DND-41 (cell line): Measurements from ENCODE around the gene GALNT18.

Experiments used
- ATAC-seq: fragments of 200-7000 bp; cut with Tn5 transposase; 3 replicates; pipeline ENCODE4 v1.9.1; 2021; ENCODE audit warnings: low read depth; ENCODE audit not compliant: insufficient read depth
- DNase-seq: peaks from one replicate; pipeline ENCODE4 v3.0.0-alpha.2; 2020
- H2AFZ ChIP-seq: 2 replicates; pipeline ENCODE4 v1.6.0; 2012; ENCODE audit warnings: low read depth, low read length
- H3K27ac ChIP-seq: 2 replicates; pipeline ENCODE4 v1.5.1; 2012; ENCODE audit warnings: low read length, inconsistent platforms
- H3K27me3 ChIP-seq: fragments of 200-600 bp; sonication (generic); 2 replicates; pipeline ENCODE4 v1.6.0; 2012; ENCODE audit warnings: low read length, mild to moderate bottlenecking, inconsistent platforms; ENCODE audit not compliant: insufficient read depth, poor library complexity
- H3K36me3 ChIP-seq: 2 replicates; pipeline ENCODE4 v1.5.1; 2012; ENCODE audit warnings: low read length, inconsistent platforms; ENCODE audit not compliant: insufficient read depth
- H3K4me1 ChIP-seq: 2 replicates; pipeline ENCODE4 v1.5.1; 2012; ENCODE audit warnings: mild to moderate bottlenecking, low read length; ENCODE audit not compliant: insufficient read depth
- H3K4me2 ChIP-seq: 2 replicates; pipeline ENCODE4 v1.6.0; 2012; ENCODE audit warnings: mild to moderate bottlenecking, moderate library complexity, low read length, inconsistent platforms; ENCODE audit not compliant: insufficient read depth
- H3K4me3 ChIP-seq, 2 experiments: fragments of 200-600 bp in 1 of 2; shearing (Covaris generic) in 1 of 2; 2 replicates each; pipeline ENCODE4 v1.5.1; 2012 to 2016; ENCODE audit warnings: inconsistent platforms in 2 of 2, low read length in 2 of 2, mild to moderate bottlenecking in 2 of 2, low read depth in 1 of 2, moderate library complexity in 1 of 2
- H3K79me2 ChIP-seq: 2 replicates; pipeline ENCODE4 v1.6.0; 2012; ENCODE audit warnings: low read length, inconsistent platforms; ENCODE audit not compliant: insufficient read depth
- H3K9ac ChIP-seq: 2 replicates; pipeline ENCODE4 v1.6.0; 2012; ENCODE audit warnings: low read depth, mild to moderate bottlenecking, inconsistent platforms, low read length, moderate library complexity
- H3K9me3 ChIP-seq: 2 replicates; pipeline ENCODE4 v1.5.1; 2012; ENCODE audit warnings: low read length, moderate library complexity, mild to moderate bottlenecking, inconsistent platforms; ENCODE audit not compliant: insufficient read depth, severe bottlenecking
- H4K20me1 ChIP-seq: 2 replicates; pipeline ENCODE4 v1.6.0; 2012; ENCODE audit warnings: low read length; ENCODE audit not compliant: insufficient read depth
- EZH2 ChIP-seq: IDR thresholded peaks from 3 replicates; pipeline ENCODE4 v1.6.1; 2012; ENCODE audit warnings: borderline replicate concordance, low read depth, mild to moderate bottlenecking, moderate library complexity, low read length, inconsistent platforms; ENCODE audit not compliant: severe bottlenecking
- TF ChIP-seq, protein P1 (sequence below): IDR thresholded peaks from 2 replicates; pipeline ENCODE4 v1.5.1; 2012; ENCODE audit warnings: borderline replicate concordance, low read length, moderate library complexity, mild to moderate bottlenecking; ENCODE audit not compliant: poor library complexity, severe bottlenecking; ENCODE audit errors: extremely low read depth

The GALNT18 gene

DNA sequence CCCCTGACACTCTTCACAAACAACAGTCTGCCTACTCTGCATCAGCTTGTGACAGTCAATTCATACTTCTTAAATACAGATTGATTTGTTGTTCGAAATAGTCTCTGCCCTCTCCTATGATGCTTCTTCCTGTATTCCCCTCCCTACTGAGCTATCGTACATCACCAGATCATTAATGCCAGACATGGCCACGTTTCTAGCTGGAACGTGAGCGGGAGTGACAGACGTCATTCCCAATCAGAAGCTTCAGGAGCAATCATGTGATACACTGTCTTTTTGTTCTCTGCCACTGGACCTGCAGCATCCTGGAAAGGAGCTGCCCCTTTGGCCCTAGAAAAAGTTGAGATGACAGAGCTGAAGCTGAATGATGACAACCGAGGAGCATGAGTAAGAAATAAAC is 317.3 kb downstream of the GALNT18 start:
- Histone ChIP-seq H3K79me2 (no peaks in the 10 kb centered on the region), H2AFZ (no peak overlapping the region), H3K4me3 (no peak overlapping the region), H4K20me1 (no peaks in the 10 kb centered on the region), H3K4me2 (no peak overlapping the region), H3K27me3 (peaks cover 7% of the 10 kb centered on the region), H3K36me3 (no peaks in the 10 kb centered on the region), H3K9me3 (no peaks in the 10 kb centered on the region), H3K4me1 (no peaks in the 10 kb centered on the region), H3K9ac (no peak overlapping the region), H3K27ac (no peak overlapping the region)
- DNase-seq (no peak), ATAC-seq (no peak)
- TF ChIP-seq, protein P1, sequence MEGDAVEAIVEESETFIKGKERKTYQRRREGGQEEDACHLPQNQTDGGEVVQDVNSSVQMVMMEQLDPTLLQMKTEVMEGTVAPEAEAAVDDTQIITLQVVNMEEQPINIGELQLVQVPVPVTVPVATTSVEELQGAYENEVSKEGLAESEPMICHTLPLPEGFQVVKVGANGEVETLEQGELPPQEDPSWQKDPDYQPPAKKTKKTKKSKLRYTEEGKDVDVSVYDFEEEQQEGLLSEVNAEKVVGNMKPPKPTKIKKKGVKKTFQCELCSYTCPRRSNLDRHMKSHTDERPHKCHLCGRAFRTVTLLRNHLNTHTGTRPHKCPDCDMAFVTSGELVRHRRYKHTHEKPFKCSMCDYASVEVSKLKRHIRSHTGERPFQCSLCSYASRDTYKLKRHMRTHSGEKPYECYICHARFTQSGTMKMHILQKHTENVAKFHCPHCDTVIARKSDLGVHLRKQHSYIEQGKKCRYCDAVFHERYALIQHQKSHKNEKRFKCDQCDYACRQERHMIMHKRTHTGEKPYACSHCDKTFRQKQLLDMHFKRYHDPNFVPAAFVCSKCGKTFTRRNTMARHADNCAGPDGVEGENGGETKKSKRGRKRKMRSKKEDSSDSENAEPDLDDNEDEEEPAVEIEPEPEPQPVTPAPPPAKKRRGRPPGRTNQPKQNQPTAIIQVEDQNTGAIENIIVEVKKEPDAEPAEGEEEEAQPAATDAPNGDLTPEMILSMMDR, result no peak
- TF ChIP-seq EZH2, result no peak

DNA sequence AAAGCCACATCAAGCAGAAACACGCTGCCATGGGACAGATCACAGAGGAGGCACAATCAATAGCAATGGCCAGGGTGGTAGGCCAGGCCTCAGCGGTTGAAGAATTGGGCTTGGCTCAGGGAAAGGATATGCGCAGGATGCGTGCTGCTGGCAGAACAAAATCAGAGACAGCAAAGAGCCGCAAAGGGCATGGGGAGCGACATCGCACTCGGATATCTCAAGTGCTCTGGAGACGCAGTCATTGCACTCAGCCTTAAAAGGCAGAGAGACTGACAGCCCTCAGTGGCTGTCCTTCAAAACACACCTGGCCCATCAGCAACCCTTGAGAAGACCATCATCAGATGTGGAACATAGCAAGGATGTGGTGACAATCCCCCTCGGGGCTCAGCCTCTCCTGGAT is 319.2 kb downstream of the GALNT18 start:
- ATAC-seq (no peak), DNase-seq (no peak)
- H3K79me2 ChIP-seq, result no peaks in the 10 kb centered on the region
- no peak overlapping the region for H3K4me3 ChIP-seq
- H3K27me3 ChIP-seq, result peaks cover 7% of the 10 kb centered on the region
- H3K9me3 ChIP-seq, result no peaks in the 10 kb centered on the region
- no peak overlapping the region for H3K4me2 ChIP-seq
- H3K27ac ChIP-seq, result no peak overlapping the region
- H2AFZ ChIP-seq, result no peak overlapping the region
- no peak for TF ChIP-seq EZH2
- TF ChIP-seq, protein P1, result no peak
- no peaks in the 10 kb centered on the region for H4K20me1 ChIP-seq
- H3K4me1 ChIP-seq, result no peaks in the 10 kb centered on the region
- H3K36me3 ChIP-seq, result no peaks in the 10 kb centered on the region
- no peak overlapping the region for H3K9ac ChIP-seq

DNA sequence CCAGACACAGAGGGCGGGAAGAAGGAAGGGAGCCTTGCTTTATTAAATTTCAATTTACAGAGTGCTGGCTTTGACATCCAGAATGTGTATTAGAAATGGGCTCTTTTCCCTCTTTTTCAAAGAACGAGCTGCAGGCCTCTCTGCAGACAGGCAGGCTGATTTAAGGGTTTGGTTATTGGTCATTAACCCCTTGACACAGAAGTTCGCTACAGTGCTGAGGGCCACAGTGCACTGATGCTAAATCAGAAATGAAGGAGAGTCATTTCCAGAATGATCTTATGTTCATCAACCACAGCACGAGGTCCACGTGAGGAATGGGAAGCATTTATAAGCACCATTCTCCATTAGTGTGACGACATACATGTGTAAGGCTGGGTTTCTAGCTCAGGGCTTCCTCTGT is 320.6 kb downstream of the GALNT18 start:
- Histone ChIP-seq H3K9ac (no peak overlapping the region), H3K4me3 (no peak overlapping the region), H3K27ac (no peak overlapping the region), H3K27me3 (peaks cover 7% of the 10 kb centered on the region), H3K79me2 (no peaks in the 10 kb centered on the region), H3K4me1 (no peaks in the 10 kb centered on the region), H3K36me3 (no peaks in the 10 kb centered on the region), H3K4me2 (no peak overlapping the region), H4K20me1 (no peaks in the 10 kb centered on the region), H2AFZ (no peak overlapping the region), H3K9me3 (no peaks in the 10 kb centered on the region)
- DNase-seq (no peak), ATAC-seq (no peak)
- no peak for TF ChIP-seq EZH2
- TF ChIP-seq, protein P1, result no peak

DNA sequence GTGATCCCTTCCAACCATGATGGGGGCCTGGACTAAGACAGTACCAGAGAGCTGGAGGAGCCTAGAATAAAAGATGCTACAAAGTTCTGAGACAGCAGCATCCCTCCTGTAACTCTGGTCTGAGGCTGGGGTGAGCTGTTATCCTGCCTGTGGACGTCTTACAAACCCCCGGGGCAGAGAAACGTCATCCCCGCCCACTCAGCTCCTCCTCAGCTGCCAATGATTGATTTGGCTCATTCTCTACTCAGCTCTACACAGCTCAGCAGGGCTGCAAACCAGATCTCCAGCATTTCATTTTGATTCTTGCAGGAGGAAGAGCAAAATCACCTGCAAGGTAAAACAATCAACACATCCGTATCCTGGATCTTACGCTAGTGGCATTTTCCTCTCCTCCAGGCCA is 324.2 kb downstream of the GALNT18 start:
- Histone ChIP-seq H3K4me1 (no peaks in the 10 kb centered on the region), H3K9ac (no peak overlapping the region), H3K4me3 (no peak overlapping the region), H4K20me1 (no peaks in the 10 kb centered on the region), H2AFZ (no peak overlapping the region), H3K27ac (no peak overlapping the region), H3K4me2 (no peak overlapping the region), H3K36me3 (no peaks in the 10 kb centered on the region), H3K9me3 (no peaks in the 10 kb centered on the region), H3K79me2 (no peaks in the 10 kb centered on the region), H3K27me3 (peaks cover 7% of the 10 kb centered on the region)
- DNase-seq (no peak), ATAC-seq (no peak)
- TF ChIP-seq, protein P1, result no peak
- no peak for TF ChIP-seq EZH2
